NCI-H524 treated with DMSO at 0.1 percent for 48 hours (cell line): ENCODE data around the gene CSHL1.
"Not testable (repeated sequence)": the region's sequence is repeated elsewhere in the genome, so short reads cannot be mapped to it uniquely, and the experiment has no call there.

Source experiments
- DNase-seq: peaks from one replicate; lab custom pipeline; 2025; lab: John Stamatoyannopoulos, UW

Gene CSHL1

GRCh38 chr17:63939884-63940283 is 28.8 kb upstream of the CSHL1 start:
- no peak for DNase-seq

DNA sequence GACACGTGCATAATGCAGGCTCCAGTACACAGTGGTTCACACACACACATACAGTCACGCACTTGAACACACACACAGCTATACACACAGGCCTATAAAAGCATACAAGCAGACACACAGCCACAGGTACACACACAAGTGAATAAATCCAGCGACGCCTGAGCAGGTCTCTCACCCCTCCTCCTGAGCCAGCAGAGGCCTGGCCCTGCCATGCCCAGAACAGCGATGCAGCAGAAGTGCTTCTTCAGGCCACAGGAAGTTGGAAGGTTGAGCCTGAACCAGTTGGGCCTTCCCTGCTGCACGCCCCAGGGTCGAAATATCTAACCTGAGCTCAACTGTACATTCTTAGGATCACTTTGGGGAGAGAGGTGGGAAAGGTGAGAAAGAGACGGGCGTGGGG is 28.3 kb upstream of the CSHL1 start:
- no peak for DNase-seq

DNA sequence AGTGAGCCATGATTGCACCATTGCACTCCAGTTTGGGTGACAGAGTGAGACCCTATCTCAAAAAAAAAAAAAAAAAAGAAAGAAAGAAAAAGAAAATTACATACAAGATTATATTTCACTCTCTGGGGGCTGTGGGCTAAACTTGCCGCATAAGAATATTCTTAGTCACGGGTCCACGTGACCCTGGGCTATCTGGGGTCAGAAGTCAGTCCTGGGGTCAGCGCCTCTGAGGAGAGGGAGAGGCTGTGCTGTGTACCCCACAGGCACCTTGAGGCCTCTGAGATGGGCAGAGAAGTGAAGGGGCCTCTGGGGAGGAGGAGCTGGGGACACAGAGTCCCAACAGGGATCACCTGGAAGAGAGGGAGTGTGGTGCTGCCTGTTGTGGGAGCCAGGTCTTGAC is 26.9 kb upstream of the CSHL1 start:
- no peak for DNase-seq

- DNase-seq: no peak
Observed at GRCh38 chr17:63937319-63937718, 26.3 kb upstream of the CSHL1 start.

DNA sequence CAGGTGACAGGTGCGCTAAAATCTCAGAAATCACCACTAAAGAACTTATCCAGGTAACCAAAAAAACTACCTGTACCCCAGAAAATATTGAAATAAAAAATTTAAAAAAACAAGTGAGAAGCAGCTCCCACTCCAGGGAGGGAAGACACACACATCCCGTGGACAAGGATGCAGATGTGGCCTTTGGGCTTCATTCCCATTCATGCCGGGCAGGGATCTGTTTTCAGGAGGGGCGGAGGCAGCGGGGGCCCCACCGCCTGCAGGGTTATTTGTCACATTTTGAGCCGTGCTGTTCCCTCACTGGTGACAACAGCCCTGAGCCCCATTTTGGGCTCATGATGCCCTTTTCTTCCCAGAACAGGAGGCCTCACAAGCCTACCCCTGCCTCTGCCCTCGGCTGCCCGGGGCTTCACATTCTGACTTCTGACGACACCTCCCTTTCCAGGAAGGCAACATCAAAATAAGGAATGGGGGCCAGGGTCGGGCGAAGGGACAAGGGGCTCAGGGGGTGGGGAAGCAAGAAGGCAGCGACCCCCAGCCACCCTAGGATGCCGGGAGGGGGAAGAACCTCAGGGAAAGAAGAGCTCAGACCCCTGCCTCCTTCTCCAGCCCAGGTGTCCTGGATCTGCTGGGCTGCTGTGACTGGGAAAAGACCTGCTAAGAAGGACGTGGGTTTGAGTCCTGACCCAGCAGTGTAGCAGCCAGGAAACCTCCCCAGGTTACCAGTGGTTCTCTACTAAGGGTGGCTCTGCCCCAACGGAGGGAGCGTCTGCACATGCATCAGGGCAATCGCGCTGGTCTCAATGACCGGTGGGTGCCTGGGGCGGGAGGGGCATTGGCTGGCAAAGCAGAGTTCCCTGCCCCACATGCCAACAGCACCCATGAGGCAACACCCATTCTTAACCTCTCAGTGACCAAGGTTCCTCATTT is 23.4 kb upstream of the CSHL1 start:
- no peak for DNase-seq

DNA sequence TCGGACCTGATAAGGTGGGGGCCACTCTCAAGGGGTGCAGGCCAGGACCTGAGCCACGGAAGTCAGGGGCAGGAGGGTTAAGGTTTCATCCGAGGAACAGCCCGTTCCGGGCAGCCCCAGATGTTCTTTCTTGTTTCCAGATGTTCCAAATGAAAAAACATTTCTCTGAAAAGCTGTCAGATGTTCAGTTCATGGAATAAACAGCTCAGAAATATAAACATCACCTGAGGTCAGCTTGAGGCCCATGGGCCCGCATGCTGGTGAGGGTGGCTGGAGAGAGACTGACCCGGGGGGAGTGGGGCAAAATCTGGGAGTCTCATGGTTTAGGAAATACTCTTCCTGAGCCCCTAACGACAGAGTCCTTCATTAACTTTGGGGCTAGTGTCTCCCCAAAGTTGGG is 22.5 kb upstream of the CSHL1 start:
- DNase-seq: no peak

- no peak for DNase-seq
Observed at GRCh38 chr17:63932721-63933120, 21.7 kb upstream of the CSHL1 start.

- DNase-seq: no peak
Observed at GRCh38 chr17:63931981-63932561, 21.0 kb upstream of the CSHL1 start, which contains the start of gene CD79B. TSS of gene CD79B (minus strand) at chr17:63932331. CDS start at chr17:63932261, 70 bp downstream.

GRCh38 chr17:63930951-63931575 is 20.0 kb upstream of the CSHL1 start:
- no peak for DNase-seq

GRCh38 chr17:63929860-63930766 is 19.1 kb upstream of the CSHL1 start:
- DNase-seq: no peak

- DNase-seq: no peak
Observed at GRCh38 chr17:63928966-63929695, 18.1 kb upstream of the CSHL1 start.

DNA sequence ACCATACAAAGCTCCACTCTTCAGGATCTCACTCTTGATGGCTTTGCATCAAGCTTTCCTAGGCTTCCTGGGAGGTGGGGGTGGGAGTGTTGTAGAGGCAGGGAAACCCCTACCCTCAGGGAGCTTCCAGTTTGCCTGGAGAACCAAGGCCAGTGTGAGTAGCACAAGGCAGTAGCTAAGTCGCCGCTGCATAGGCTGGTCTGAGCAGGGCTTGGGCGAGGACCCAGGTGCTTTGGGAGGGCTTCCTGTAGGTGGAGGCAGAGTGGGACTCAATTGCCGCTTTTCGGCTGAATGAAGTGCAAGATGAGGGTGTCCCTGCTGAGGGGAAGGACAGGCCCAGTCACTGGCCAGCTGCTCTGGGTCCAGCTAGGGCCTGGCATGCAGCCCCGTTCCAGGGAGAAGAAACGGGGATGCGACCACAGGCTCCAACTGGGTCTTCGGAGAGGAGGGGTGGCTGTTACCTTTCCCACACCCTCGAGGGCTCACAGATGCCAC is 17.2 kb upstream of the CSHL1 start:
- DNase-seq: no peak

- DNase-seq: no peak
Observed at GRCh38 chr17:63927464-63928171, 16.6 kb upstream of the CSHL1 start.

GRCh38 chr17:63926164-63926563 is 15.1 kb upstream of the CSHL1 start:
- DNase-seq: no peak

- no peak for DNase-seq
Observed at GRCh38 chr17:63925615-63926014, 14.6 kb upstream of the CSHL1 start.

- DNase-seq: not testable (repeated sequence)
Observed at GRCh38 chr17:63922402-63922801, 11.3 kb upstream of the CSHL1 start.

DNA sequence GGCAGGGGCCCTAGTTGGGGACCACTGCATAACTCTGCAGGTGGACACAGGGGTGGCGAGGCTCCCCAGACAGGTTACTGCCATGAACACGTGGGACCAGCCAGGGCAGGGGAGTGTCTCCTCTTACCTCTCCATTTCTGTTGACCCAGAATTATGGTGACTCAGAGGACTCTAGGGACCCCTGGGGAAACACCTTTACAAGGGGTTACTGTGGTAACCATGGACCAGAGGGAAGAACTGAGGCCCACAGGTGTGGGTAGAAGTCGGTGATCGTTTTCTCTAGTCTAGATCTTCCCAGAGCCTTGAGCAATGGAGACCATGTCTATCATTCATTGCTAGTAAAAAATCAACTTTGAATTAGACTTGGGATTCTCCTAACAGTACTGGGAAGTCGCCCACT is 9.7 kb upstream of the CSHL1 start:
- DNase-seq: not testable (repeated sequence)

- not testable (repeated sequence) for DNase-seq
Observed at GRCh38 chr17:63920050-63920449, 9.0 kb upstream of the CSHL1 start.

- DNase-seq: no peak
Observed at GRCh38 chr17:63919311-63919723, 8.3 kb upstream of the CSHL1 start.

DNA sequence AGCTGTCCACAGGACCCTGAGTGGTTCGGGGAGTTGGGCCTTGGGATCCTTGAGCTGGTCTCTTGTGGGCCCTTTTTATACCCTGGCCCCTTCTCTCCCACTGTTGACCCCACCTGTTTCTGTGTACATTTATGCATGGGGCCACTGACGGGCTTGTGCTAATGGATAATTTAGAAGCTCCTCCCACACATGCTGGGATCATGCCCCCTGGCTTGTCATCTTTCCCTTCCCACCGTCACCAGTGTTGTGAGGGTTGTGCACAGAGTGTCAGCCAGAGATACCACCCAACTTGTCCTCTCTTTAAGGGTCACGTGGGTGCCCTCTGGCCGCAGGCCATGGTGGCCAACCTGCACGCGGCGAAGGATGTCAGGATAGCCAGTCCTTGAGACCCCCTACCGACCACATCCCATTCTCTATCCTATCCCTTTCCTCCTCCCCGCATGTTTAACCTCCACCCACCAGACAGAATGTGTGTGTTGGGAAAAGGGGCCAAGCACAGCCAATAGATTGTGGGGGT is 7.8 kb upstream of the CSHL1 start, which contains the start of gene GH1:
GH1 (minus strand) TSS at position 51 of the 517 bp plus-strand sequence. CDS start 63 bp downstream, outside the sequence.
- not testable (repeated sequence) for DNase-seq
